IMR-90 (cell line): ENCODE data around the gene LRIT2. TPM values are rescaled to one million over a fixed set of nuclear protein-coding genes. Genes with fewer than 3 reads are reported as not detected.

Experiments
- ATAC-seq: fragments of 200-7000 bp; cut with Tn5 transposase; 2 replicates; pipeline ENCODE4 v1.9.1; 2020; ENCODE audit warnings: low read depth, mild to moderate bottlenecking, moderate library complexity
- BruUV-seq: library from RNA; stranded (reverse); fragments of 400-500 nt; replicated peaks from 2 replicates; lab custom pipeline; 2021; lab: Mats Ljungman, UMichigan
- CTCF ChIA-PET: fragments of 300-600 bp; formaldehyde crosslinking; extraction: SDS; loops from one replicate; lab custom pipeline; 2021; ENCODE audit warnings: antibody characterized with exemption; lab: Yijun Ruan, JAX
- POLR2A ChIA-PET: fragments of 300-600 bp; sonication (Branson Sonifier 250); formaldehyde crosslinking; loops from one replicate; lab custom pipeline; 2022; ENCODE audit warnings: antibody characterized with exemption; ENCODE audit not compliant: unreplicated experiment; lab: Charles Lee
- DNase-seq: peaks from one replicate; pipeline ENCODE4 v3.0.0; 2013
- H2AFZ ChIP-seq: replicated peaks from 2 replicates; pipeline ENCODE3; 2013; ENCODE audit warnings: low read length, mild to moderate bottlenecking; ENCODE audit not compliant: poor library complexity
- H2AK5ac ChIP-seq: 2 replicates; pipeline ENCODE4 v1.6.1; 2013; ENCODE audit warnings: low read depth, low read length, inconsistent platforms
- H2AK9ac ChIP-seq: replicated peaks from 2 replicates; pipeline ENCODE3; 2013; ENCODE audit warnings: mild to moderate bottlenecking, low read depth, low read length, moderate library complexity; ENCODE audit not compliant: poor library complexity
- H2BK120ac ChIP-seq: 2 replicates; pipeline ENCODE4 v1.6.1; 2013; ENCODE audit warnings: low read depth, low read length, inconsistent platforms
- H2BK15ac ChIP-seq: 3 replicates; pipeline ENCODE4 v1.6.1; 2013; ENCODE audit warnings: low read depth, low read length, inconsistent platforms
- H2BK20ac ChIP-seq: 2 replicates; pipeline ENCODE4 v1.6.1; 2013; ENCODE audit warnings: low read depth, mild to moderate bottlenecking, inconsistent platforms, low read length, moderate library complexity
- H2BK5ac ChIP-seq: 2 replicates; pipeline ENCODE4 v1.6.1; 2013; ENCODE audit warnings: mild to moderate bottlenecking, low read depth, low read length, inconsistent platforms; ENCODE audit not compliant: poor library complexity, severe bottlenecking
- H3K14ac ChIP-seq: replicated peaks from 2 replicates; pipeline ENCODE4 v1.6.1; 2013; ENCODE audit warnings: low read depth, low read length, inconsistent platforms
- H3K18ac ChIP-seq: 2 replicates; pipeline ENCODE4 v1.6.1; 2013; ENCODE audit warnings: low read depth, low read length, control low read depth
- H3K23ac ChIP-seq: 2 replicates; pipeline ENCODE4 v1.6.1; 2013; ENCODE audit warnings: low read depth, low read length, inconsistent platforms
- H3K27ac ChIP-seq: 2 replicates; pipeline ENCODE4 v1.5.1; 2013; ENCODE audit warnings: mild to moderate bottlenecking, control low read depth, low read length; ENCODE audit not compliant: insufficient read depth
- H3K27me3 ChIP-seq: 2 replicates; pipeline ENCODE4 v1.6.1; 2013; ENCODE audit warnings: low read length; ENCODE audit not compliant: control insufficient read depth, insufficient read depth
- H3K36me3 ChIP-seq: 2 replicates; pipeline ENCODE4 v1.6.1; 2013; ENCODE audit warnings: low read length, mixed read lengths; ENCODE audit not compliant: control insufficient read depth, insufficient read depth
- H3K4ac ChIP-seq: 2 replicates; pipeline ENCODE4 v1.6.1; 2013; ENCODE audit warnings: low read depth, low read length, inconsistent platforms
- H3K4me1 ChIP-seq: 2 replicates; pipeline ENCODE4 v1.6.1; 2013; ENCODE audit warnings: low read length, mixed read lengths; ENCODE audit not compliant: control insufficient read depth, insufficient read depth
- H3K4me2 ChIP-seq: 2 replicates; pipeline ENCODE4 v1.6.1; 2013; ENCODE audit warnings: low read depth, mild to moderate bottlenecking, control low read depth, low read length, moderate library complexity
- H3K4me3 ChIP-seq: 2 replicates; pipeline ENCODE4 v1.5.1; 2013; ENCODE audit warnings: low read depth, mild to moderate bottlenecking, control low read depth, low read length, moderate library complexity; ENCODE audit not compliant: insufficient read depth
- H3K56ac ChIP-seq: 2 replicates; pipeline ENCODE4 v1.6.1; 2013; ENCODE audit warnings: low read length, inconsistent platforms; ENCODE audit not compliant: insufficient read depth; ENCODE audit errors: extremely low read depth
- H3K79me1 ChIP-seq, 2 experiments: 2 replicates each; pipeline ENCODE4 v1.6.1; 2013; ENCODE audit warnings: low read length in 2 of 2, inconsistent platforms in 1 of 2, low read depth in 1 of 2
- H3K9ac ChIP-seq: 2 replicates; pipeline ENCODE4 v1.6.1; 2013; ENCODE audit warnings: low read depth, low read length, control low read depth
- H3K9me1 ChIP-seq: 2 replicates; pipeline ENCODE4 v1.6.1; 2013; ENCODE audit warnings: low read length, inconsistent platforms; ENCODE audit not compliant: insufficient read depth
- H3K9me3 ChIP-seq: 2 replicates; pipeline ENCODE4 v1.6.1; 2013; ENCODE audit warnings: low read length; ENCODE audit not compliant: control insufficient read depth, insufficient read depth
- H4K20me1 ChIP-seq: 2 replicates; pipeline ENCODE4 v1.6.1; 2013; ENCODE audit warnings: low read length, inconsistent platforms; ENCODE audit not compliant: insufficient read depth
- H4K5ac ChIP-seq: 2 replicates; pipeline ENCODE4 v1.6.1; 2013; ENCODE audit warnings: mild to moderate bottlenecking, low read depth, low read length, control low read depth
- H4K8ac ChIP-seq, 2 experiments: 2 replicates each; pipeline ENCODE4 v1.6.1; 2013; ENCODE audit warnings: low read depth in 2 of 2, low read length in 2 of 2, control low read depth in 1 of 2, inconsistent platforms in 1 of 2
- H4K91ac ChIP-seq: 2 replicates; pipeline ENCODE4 v1.6.1; 2013; ENCODE audit warnings: low read depth, low read length, inconsistent platforms; ENCODE audit not compliant: insufficient read depth
- CEBPB ChIP-seq: IDR thresholded peaks from 2 replicates; pipeline ENCODE4 v1.6.1; 2012; ENCODE audit warnings: low read depth, low read length, improper control_type of control experiment
- CTCF ChIP-seq: conservative IDR thresholded peaks from 2 replicates; pipeline ENCODE4 v1.5.1; 2012; ENCODE audit warnings: mild to moderate bottlenecking, low read depth, low read length, improper control_type of control experiment
- ELK1 ChIP-seq: fragments of 150-350 bp; IDR thresholded peaks from 2 replicates; pipeline ENCODE4 v1.6.1; 2016; ENCODE audit warnings: low read depth, mild to moderate bottlenecking, low read length, moderate library complexity, borderline replicate concordance
- FOS ChIP-seq: fragments of 150-350 bp; IDR thresholded peaks from 2 replicates; pipeline ENCODE4 v1.6.1; 2016; ENCODE audit warnings: low read depth, low read length
- MXI1 ChIP-seq: IDR thresholded peaks from 2 replicates; pipeline ENCODE4 v1.6.1; 2012; ENCODE audit warnings: low read depth, mild to moderate bottlenecking, low read length, moderate library complexity, borderline replicate concordance
- NFE2L2 ChIP-seq: fragments of 150-350 bp; IDR thresholded peaks from 2 replicates; pipeline ENCODE4 v1.6.1; 2016; ENCODE audit warnings: low read depth, mild to moderate bottlenecking, low read length
- RAD21 ChIP-seq: IDR thresholded peaks from 2 replicates; pipeline ENCODE4 v1.6.1; 2012; ENCODE audit warnings: low read length, improper control_type of control experiment
- RFX5 ChIP-seq: IDR thresholded peaks from 2 replicates; pipeline ENCODE4 v1.8.0; 2012; ENCODE audit warnings: low read depth, mild to moderate bottlenecking, low read length, moderate library complexity
- WGBS, 2 experiments: methylation state at CpG; one replicate each; pipeline versions ENCODE4 v1.1.5 to v1.1.7; 2013; ENCODE audit warnings: missing lambda C conversion rate in 2 of 2; ENCODE audit not compliant: insufficient read length in 1 of 2; ENCODE audit errors: extremely low coverage in 2 of 2; 5-methylcytosine and 5-hydroxymethylcytosine counted together
- dilution Hi-C: fragments of 300-500 bp; cut with HindIII; formaldehyde crosslinking; loops from one replicate; pipeline ENCODE4 v1.14.3; 2018; ENCODE audit warnings: low sequenced_read_pairs; ENCODE audit not compliant: unreplicated experiment
- in situ Hi-C: fragments of 300-500 bp; cut with MboI; formaldehyde crosslinking; loops from 3 replicates; pipeline ENCODE4 v1.14.3; 2019; ENCODE audit warnings: low sequenced_read_pairs, inconsistent platforms, mixed read lengths
- intact Hi-C: fragments of 100-400 bp; cut with micrococcal nuclease; formaldehyde crosslinking; loops from 2 replicates; pipeline ENCODE4 v1.10.0; 2022
- polyA plus RNA-seq, 3 experiments: library from polyadenylated mRNA; depleted of rRNA; stranded (reverse); fragments of >200 nt; gene quantifications; 2 replicates each; pipeline ENCODE4 v1.2.3, GENCODE V29; 2012; ENCODE audit warnings: low replicate concordance in 1 of 3
- total RNA-seq: library from RNA; depleted of rRNA; stranded (reverse); fragments of >200 nt; gene quantifications from 2 replicates; pipeline ENCODE4 v1.2.3, GENCODE V29; 2012

LRIT2 gene
- total and polyA plus RNA-seq, 2 of the 4 experiments (the other 2 are of a cell fraction): not detected

DNA sequence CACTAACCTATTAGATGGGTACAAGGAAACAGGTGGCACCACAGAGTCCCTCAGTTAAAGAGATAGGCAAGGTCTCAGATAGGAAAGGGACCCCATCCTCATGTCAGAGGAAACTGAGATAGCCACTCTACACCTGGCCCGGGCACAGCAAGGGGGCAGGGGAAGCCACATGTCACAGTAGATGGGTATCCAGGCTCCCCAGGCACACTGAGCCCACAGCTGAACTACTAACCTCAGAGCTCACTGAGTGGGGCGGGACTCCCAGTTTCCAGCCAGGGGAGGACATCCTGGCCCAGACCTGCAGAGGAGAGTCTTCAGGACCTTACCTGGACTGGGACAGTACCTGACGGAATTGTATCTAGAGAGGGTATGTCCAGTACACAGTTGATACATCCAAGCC is 34.7 kb downstream of the LRIT2 start:
- ATAC-seq (no peak), DNase-seq (no peak)
- H2AK5ac ChIP-seq: no peak overlapping the region
- H4K20me1 ChIP-seq: no peaks in the 10 kb centered on the region
- no peaks in the 10 kb centered on the region for H3K79me1 ChIP-seq
- H4K91ac ChIP-seq: no peak overlapping the region
- no TSS peak for BruUV-seq
- H3K56ac ChIP-seq: no peak overlapping the region
- H3K27ac ChIP-seq: no peak overlapping the region
- no peak overlapping the region for H3K4ac ChIP-seq
- H3K4me1 ChIP-seq: peaks cover 2% of the 10 kb centered on the region; the same call in 1 of the 2 replicates
- in situ Hi-C loops: no loop called here
- peaks cover 8% of the 10 kb centered on the region for H3K9me1 ChIP-seq
- ChIA-PET CTCF (no interaction called here), POLR2A (no interaction called here)
- TF ChIP-seq ELK1: no peak
- TF ChIP-seq MXI1: no peak
- no peak for TF ChIP-seq FOS
- no peak for TF ChIP-seq CTCF
- TF ChIP-seq RAD21: no peak
- no peak for TF ChIP-seq RFX5
- TF ChIP-seq CEBPB: no peak
- no peak for TF ChIP-seq NFE2L2
- no peak overlapping the region for H2BK5ac ChIP-seq
- H2BK20ac ChIP-seq: no peak overlapping the region
- H3K4me3 ChIP-seq: no peak overlapping the region
- H3K4me2 ChIP-seq: no peak overlapping the region
- H2BK15ac ChIP-seq: no peak overlapping the region
- H2BK120ac ChIP-seq: no peak overlapping the region
- H3K9me3 ChIP-seq: no peaks in the 10 kb centered on the region
- intact Hi-C loops: no loop called here
- H2AFZ ChIP-seq: no peak overlapping the region
- no peak overlapping the region for H4K5ac ChIP-seq
- no peaks in the 10 kb centered on the region for H3K36me3 ChIP-seq
- H3K14ac ChIP-seq: no peak overlapping the region
- no peak overlapping the region for H3K9ac ChIP-seq
- H4K8ac ChIP-seq: no peak overlapping the region
- H3K27me3 ChIP-seq: peaks cover 33% of the 10 kb centered on the region
- no peak overlapping the region for H3K23ac ChIP-seq
- peak overlapping the region; percentile 50 for H2AK9ac ChIP-seq
- dilution Hi-C loops: no loop called here
- 57% methylated on average over 1 of the region's 3 CpGs; no CpG with 5 or more reads in 1 of the 2 experiments for WGBS, 2 experiments
- H3K18ac ChIP-seq: no peak overlapping the region
